Islet of Langerhans (tissue), 1 donor: ENCODE measurements around the gene FGF14.
A peak's percentile ranks its signal among the peaks of the same experiment; 100 is the strongest.
"Not testable (repeated sequence)": the region's sequence is repeated elsewhere in the genome, so short reads cannot be mapped to it uniquely, and the experiment has no call there.

ENCODE experiments used
- FAIRE-seq: peaks from one replicate; lab custom pipeline; 2011; peaks lifted over from hg19 to GRCh38; lab: Jason Lieb, UNC

FGF14 gene

DNA sequence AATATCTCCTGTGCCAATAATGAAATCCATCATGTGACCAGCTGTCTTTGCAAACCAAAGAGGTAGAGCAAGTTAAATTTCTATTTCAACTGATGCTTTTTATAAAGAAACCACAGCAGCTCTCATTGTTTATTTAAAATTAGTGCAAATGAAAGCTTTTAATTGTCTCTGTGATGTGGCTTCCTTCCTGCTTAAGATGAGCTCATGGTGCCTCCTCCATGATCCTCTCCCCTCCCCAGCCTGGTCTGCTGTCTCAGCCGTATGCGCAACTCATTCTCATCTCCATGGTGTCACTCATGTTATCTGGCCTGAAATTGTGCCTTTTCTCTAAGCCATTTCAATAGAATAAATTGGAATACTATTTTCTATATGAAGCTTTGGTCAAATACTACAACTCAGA, 270.6 kb downstream of the FGF14 start:
- FAIRE-seq: peak; percentile 97

DNA sequence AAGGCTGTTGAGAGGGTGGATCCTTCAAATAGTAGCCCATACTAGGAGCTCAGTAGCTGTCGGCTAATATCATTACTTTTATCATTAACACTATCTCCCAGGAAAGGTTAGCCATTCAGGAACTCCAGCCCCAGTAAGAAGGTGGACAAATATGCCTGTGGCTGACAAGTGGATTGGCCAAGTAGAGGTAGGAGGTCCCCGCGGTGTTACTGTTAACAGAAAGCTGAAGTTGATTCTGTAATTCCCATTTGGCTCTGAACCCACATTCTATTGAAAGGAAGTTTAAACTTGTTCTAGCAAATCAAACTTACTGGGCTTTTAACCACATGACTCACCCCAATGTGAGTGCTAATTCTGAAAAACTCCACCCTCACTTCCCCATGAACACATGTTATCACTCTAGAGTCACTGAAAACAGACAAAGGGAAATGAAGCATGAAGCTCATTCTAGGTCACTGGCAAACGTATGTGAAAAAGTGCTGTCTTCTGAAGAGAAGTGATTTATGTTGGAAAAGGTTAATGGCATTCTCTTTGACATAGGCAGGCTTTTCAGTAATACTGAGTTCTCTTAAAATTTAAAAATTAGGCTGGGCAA, 273.5 kb downstream of the FGF14 start:
- FAIRE-seq: peak; percentile 92

DNA sequence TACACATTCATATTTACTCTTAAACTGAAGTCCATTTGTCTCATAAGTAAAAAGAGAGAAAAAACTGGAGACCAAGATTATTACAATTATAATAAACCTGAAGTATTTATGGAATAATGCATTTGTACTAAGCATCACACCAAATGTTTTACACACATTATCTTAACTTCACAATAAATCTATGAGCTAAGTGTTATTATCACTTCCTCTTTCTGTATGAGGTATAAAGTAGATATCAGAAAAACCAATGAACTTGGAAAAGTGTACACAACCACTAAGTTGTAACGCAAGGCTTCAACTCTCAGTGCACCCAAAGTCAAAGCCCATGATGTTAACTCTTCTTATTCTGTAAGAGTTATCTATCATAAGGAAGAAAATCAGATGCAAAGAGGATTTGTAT, 274.7 kb downstream of the FGF14 start:
- FAIRE-seq: no peak

DNA sequence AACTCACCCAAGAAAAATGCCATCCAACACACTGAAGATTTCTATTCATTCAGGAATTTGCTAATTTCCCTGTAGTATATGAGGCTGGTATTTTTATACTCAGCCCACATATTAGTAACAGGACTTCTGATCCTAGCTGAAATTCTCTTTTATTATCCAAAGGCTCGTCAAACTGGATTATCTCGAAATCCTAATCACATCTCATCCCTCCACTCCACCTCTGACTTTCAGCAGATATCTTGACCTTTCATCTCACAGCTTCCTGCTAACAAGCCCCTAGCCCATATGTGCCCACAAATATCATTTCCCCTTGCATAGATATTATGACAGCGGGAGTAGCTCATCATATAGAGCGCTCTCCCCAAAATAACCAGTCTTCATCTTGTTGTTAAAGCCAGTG, 279.7 kb downstream of the FGF14 start:
- no peak for FAIRE-seq

DNA sequence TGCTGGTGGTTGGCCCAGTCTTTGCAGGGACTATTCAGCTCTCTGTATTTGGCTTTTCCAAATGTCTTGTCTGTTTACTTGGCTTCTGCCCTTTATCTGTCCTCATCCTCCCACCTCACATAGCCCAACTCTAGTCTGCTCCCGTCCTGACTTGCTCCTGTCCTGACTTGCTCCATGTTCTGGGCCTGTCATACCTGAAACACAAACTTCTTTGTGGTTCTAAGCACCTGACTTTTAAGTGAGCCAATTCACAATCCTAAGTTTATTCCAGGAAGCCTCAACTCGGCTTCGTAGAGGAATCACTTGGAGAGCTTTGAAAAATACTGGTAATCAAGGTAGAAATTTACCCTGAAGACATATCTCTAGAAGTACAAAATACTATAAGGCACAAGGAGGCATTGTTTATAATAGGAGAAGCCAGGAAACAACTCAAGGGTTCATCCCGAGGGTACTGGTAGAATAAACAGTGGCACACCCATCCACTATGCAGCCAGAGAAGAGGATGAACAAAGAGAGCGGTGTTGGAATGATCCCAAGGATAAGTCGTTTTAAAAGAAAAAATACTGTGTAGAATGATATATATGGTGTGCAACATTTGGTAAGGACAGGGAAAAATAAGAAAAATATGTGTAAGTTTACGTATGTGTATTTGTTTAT, 284.5 kb downstream of the FGF14 start:
- no peak for FAIRE-seq

DNA sequence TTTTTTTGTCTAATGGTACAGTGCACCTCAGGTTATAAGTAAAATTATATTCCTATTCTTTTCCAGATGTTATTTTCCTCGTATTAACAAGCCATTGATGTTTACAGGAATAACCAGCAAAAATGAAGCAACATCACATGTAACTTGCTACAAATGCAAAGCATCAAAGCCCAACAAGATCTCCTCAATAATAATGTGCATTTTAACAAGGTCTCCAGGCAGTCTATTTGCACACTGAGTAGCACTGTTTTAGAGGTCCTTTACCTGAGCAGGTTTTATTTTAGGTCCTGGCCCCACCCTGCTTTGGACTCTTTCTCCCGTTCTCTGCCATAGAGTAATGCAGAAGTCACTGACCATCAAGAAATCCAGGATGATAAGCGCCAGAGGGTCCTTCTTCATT, 298.4 kb downstream of the FGF14 start:
- no peak for FAIRE-seq

DNA sequence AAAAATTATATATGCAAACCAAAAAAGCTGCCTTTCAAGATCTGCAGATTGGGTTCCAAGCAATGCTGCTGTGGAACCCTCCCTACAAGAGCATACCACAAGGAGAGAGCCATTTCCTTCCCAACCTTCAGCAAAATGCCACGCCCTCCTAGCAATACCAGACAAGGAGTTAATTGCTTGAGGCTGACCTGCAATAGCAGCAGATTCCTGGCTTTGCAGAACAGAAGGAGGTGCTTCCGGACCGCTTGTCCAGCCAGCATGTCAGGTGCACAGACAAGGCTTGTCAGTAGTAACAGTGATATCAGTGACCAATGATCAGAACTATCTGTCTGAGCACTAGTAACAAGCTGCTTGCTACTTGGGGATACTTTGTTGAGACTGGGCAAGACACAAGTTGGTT, 301.6 kb downstream of the FGF14 start:
- no peak for FAIRE-seq

DNA sequence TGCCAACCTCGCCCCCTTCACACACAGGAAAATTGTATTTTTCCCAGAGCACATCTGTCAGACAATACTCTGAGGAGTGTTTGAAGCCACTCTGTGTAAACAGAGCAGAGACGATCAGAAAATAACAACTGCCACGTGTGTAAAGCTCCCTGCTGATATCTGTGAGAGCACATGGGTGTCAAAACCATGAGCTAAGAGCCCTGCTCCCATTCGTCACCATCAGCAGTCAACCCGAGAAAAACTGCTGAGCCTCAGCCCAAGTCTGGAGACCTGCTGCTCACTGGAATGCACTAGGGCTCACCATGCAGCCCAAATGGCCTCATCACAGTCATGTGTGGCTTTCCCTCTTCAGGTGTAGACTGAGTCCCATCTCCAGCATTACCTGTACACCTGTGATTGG, 304.1 kb downstream of the FGF14 start:
- no peak for FAIRE-seq

DNA sequence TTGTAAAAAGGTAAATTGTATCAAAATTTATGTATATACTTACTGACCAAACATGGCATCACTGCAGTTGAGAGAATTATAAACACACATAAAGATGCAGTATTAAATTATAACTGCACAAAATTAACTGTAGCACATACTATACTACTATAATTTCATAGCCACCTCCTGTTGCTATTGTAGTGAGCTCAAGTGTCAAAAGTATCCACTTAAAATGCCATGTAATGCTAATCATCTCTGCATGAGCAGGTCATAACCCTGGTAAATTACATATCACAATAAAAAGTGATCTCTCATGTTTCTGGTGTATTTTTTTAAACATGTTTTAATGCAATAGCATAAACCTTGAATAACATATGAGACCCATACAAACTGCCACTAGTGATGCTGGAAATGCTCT, 308.6 kb downstream of the FGF14 start:
- not testable (repeated sequence) for FAIRE-seq

DNA sequence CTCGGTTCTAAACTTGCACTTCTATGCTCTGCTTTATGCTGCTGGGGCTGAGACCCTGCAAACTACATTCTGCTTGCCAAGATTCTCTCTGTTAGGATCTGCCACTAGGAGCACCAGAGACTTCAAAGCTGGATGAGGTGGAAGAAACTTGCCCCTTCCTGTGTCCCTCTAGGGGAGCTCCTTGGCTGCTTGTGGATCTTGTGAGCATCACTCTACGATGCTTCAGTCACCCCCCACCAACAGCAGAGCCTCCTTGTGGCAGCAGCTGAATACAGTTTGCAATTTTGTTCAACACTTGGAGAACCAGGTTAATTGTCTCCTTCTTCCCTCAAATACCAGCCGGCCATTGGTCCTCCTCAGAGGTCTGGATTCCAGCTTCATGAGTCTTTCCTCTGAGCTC, 310.6 kb downstream of the FGF14 start:
- FAIRE-seq: no peak

DNA sequence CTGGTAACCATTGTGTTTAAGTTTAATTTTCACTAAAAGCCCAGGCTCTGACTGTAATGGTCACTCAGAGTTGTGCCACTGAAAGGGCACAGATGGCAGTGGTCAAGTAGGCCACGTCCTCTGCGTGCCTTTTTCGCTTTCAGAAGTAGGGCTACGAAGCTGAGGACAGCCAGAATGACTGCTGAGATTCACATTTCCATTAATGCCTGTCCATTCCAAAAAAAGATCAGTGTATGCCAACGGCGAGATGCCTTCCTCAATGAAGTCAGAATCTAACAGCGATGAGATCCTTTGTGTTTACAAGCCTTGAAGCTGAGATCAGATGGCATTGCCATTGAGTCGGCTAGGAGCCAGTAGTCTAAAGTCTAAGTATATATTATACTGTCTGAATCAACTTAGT, 311.3 kb downstream of the FGF14 start:
- FAIRE-seq: no peak

DNA sequence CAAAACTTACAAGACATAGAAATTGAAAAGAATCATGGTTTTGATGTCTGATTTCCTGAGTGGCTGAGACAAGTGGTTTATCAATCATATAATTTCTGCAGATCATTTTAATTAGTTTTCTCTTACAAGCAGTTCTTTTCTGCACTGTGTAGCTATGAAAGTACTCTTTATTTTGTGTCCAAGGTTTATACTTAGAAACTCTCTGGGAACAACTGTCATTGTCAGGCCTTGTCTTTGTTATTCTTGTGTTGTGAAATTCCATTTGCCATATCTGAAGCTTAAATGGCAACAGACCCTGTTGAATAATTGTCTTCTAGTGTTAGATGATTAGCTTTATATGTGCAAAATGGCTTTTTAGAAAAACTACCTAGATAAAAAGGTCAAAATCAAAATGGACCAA, 312.1 kb downstream of the FGF14 start:
- FAIRE-seq: no peak

DNA sequence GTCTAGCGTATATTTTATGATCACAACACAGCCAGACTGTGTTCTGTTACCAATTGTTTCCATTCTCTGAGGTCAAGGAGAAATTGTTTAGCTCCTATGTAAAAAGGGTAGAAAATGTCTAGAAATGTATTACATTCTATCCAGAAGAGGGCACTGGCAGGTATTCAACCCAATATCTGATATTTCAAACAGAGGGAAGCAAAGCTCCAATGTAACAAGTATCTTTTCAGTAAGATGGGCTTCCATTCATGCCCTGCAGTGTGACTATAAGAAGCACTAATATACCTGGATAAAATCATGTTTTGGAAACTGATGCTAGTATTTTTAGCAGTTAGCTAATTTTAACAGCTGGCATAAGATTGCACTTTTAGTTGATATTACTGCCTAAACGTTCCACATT, 312.7 kb downstream of the FGF14 start:
- FAIRE-seq: peak; percentile 94

DNA sequence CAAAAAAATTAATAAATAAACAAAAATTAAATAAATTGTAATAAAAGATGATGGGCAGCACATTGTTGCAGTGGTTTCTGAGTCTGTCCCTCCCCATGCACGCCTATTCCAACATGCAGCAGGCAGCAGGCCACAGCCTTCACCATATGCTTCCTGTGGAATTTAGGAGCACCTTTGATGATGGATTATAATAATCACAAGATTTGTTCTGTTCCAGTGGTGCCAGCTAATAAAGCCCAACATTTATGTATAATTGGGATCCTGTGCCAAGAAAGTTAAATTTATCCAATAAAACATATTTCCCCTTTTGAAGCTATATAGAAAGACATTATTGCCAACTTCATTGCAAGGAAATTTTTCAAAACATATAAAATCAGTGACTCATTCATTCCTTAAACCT, 328.6 kb downstream of the FGF14 start:
- FAIRE-seq: no peak

DNA sequence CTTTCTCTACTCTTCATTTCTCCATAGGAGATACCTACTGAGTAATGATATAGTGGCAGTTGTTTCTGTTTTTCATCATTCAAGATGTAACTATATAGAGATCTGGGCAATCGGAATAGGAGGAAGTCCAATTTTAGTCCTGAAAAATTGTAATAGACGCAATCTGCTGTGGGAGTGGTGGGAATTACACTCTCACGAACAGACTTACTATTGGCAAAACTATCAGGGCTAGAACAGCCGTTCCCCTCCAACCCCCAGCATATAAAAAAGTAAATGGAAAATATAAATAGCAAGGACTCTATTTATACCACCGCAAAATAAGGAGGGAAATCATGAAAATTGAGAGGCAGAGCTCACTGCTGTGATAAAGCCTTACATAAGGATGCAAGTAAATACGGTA, 330.1 kb downstream of the FGF14 start:
- no peak for FAIRE-seq

DNA sequence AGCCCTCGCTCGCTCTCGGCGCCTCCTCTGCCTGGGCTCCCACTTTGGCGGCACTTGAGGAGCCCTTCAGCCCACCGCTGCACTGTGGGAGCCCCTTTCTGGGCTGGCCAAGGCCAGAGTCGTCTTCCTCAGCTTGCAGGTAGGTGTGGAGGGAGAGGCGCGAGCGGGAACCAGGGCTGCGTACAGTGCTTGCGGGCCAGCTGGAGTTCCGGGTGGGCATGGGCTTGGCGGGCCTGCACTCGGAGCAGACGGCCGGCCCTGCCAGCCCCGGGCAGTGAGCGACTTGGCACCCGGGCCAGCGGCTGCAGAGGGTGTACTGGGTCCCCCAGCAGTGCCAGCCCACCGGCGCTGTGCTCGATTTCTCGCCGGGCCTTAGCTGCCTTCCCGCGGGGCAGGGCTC, 333.5 kb downstream of the FGF14 start:
- not testable (repeated sequence) for FAIRE-seq

DNA sequence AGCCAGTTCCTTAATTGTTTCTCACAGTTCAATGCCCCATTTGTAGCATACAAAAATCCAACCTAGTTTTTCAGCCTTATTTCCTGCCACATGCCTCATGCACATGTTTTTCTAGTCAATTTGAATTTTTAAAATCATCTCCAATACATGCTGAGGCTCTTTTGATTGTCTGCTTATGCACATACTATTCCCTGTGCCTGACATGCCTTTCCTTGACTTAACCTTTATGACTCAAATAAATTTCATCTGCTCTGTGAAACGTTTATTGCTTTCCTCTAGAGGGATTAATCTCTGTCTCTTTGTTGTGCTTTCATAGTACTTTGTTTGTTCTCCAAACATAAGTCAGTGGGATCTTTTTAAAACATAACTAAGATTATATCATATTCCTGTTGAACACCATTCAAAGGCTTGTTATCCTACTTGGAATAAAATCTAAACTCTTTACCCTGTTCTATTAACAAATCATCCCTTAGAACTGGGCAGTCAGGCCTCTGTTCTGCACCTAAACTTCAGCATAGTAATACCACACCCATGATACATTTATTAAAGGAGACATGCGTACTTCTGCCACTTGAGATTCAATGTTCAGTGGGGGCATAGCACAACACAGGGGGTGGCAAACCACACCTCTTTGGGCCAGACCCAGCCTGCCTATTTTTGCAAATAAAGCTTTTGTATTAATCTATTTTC, 346.6 kb downstream of the FGF14 start:
- FAIRE-seq: no peak

DNA sequence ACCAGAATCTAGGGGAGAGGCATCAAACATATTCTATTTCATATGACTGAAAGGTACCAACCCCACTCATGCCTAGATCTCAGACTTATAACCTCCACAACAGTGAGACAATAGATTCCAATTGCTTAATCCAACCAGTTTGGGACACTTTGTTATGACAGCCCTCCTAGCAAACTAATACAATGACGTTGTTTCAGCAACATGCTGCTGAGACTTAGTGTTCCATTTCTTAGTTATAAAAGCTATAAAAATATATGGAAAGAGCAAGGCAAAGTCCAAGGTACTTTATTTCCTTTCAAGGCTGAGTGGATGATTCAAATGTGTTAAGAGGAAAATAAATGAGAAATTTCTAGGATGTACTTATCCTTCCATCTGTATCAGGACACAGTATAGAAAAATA, 352.0 kb downstream of the FGF14 start:
- FAIRE-seq: no peak

DNA sequence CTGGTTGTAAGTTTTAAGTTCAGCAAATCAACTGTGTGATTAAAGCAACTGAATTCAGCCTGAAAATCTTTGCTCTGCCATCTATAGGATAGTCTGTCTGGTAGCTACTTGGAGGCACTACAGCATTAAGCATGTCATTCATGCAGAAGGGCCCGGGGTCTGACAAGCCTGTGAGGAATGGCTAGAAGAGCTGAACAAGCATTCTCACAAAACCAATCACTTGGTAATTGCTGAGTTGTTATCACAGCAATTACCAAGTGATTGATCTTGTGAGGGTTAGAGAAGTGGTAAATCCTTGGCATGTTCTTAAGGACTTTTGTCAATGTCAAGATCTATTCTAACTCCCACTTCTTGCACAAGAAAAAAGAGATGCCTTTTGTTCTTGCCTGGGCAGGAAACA, 356.1 kb downstream of the FGF14 start:
- FAIRE-seq: no peak

DNA sequence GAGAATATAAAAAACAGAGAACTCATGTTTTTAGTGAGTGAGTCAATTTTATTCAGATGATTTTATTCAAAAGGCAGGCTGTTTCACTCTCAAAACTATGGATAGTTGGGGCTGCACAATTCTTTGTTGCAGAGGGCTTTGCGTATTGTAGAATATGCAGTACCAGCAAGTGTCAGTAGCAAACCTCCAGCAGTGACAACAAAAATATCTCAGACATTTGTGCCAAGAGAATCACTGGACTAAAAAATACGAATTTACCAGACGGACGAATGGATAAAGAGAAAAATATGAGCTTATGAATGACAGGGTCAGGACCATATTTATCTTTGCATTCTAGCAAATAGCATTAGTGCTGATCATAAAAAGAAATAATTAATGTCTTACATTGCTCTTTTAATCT, 359.1 kb downstream of the FGF14 start:
- FAIRE-seq: no peak

DNA sequence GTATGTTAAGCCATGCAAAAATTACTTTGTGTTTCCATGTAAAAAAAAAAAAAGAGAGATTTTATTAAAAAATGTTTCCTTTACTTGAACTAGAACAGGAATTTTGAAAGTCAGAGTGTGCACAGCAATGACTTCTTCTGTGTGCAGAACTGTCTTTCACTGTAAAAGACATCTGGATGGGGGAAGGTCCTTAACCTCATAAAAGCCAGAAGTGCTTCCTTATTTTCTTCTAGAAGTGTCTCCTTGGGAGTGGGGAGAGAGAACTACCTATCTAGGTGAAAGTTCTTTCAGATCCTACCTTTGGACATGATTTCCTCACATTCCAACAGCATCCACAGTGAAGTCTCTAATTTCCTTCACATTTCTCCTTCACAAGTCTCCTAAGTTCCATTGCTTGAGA, 360.3 kb downstream of the FGF14 start:
- no peak for FAIRE-seq

DNA sequence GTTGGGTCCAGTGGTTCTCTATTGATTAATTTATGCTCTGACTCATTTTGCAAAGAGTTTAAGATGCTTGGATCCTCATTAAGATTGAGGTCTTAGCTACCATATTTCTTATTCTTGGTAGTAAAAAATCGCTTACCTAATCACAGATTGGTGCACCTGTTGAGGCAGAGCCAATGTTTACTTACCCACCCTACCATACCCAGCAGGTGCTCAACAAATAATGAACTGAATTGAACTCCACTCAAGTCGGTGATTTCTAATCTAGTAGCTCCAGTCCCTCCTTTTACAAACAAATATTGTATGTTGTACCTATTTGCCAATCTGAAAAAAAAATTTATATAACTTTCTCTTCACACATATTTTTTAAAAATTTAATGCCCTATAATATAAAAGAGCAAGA, 361.0 kb downstream of the FGF14 start:
- no peak for FAIRE-seq

DNA sequence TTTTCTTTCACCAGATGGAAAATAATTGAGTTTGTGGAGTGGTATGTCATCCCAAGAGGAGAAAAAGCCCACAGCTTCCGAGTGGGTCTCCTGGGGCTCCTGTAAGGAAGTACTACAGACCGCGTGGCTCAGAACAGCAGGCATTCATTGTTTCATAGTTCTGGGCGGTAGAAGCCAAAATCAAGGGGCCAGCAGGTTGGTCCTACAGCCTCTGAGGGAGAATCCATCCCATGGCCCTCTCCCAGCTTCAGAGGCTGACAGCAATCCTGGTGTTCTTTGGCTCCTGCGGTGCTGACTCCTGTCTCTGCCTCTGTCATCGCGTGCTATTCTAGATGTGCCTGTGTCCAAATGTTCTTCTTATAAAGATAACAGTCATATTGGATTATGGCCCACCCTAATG, 362.6 kb downstream of the FGF14 start:
- no peak for FAIRE-seq

DNA sequence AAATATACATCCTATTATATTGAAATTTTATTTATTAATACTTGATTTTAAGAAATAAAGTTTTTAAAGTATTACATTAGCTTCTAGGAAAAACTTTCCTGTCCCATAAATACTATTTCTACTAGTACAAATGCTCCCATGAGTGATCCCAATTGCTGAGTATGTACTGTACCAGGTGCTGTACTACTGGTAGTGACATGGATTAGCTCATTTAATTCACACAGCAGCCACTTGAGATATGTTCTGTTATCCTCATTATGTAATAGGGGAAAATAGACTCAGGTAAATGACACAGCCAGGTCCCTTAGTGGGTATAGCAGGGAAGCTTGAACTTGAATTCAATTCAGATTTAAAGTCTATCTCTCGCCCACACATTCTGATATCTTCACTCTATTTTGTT, 363.1 kb downstream of the FGF14 start:
- FAIRE-seq: no peak
